LNCAP (cell line): Measurements from ENCODE around the gene GAPDH.

Experiments
- CTCF ChIP-seq: fragments of 450-650 bp; IDR thresholded peaks from 2 replicates; pipeline ENCODE4 v1.5.1; 2017; ENCODE audit warnings: mild to moderate bottlenecking

The GAPDH gene

GRCh38 chr12:6500466-6500865, 33.9 kb upstream of the GAPDH start:
- TF ChIP-seq CTCF = no peak

GRCh38 chr12:6507102-6507998, 27.0 kb upstream of the GAPDH start:
- no peak for TF ChIP-seq CTCF

- TF ChIP-seq CTCF = no peak
Measured at GRCh38 chr12:6508087-6508486, 26.2 kb upstream of the GAPDH start.

GRCh38 chr12:6520186-6520585, 14.1 kb upstream of the GAPDH start:
- no peak for TF ChIP-seq CTCF

GRCh38 chr12:6522193-6522592, 12.1 kb upstream of the GAPDH start:
- no peak for TF ChIP-seq CTCF

- no peak for TF ChIP-seq CTCF
Measured at GRCh38 chr12:6523708-6524107, 10.6 kb upstream of the GAPDH start.

GRCh38 chr12:6524648-6525047, 9.7 kb upstream of the GAPDH start:
- no peak for TF ChIP-seq CTCF
